Stimulated activated naive CD8-positive, alpha-beta T cell treated with anti-CD3 and anti-CD28 coated beads, Interleukin-15, Interleukin-2, amounts not matched to agents 100 U/mL and 50 U/mL, for 24 hours (primary cell): ENCODE data around the gene GPR32.
"Not testable (repeated sequence)": the region's sequence is repeated elsewhere in the genome, so short reads cannot be mapped to it uniquely, and the experiment has no call there.

Experiments used
- ATAC-seq: fragments of 150-1000 bp; cut with Tn5 transposase; one replicate; pipeline ENCODE4 v1.10.0; 2021
- DNase-seq: peaks from one replicate; pipeline ENCODE4 v3.0.0; 2021

The GPR32 gene

DNA sequence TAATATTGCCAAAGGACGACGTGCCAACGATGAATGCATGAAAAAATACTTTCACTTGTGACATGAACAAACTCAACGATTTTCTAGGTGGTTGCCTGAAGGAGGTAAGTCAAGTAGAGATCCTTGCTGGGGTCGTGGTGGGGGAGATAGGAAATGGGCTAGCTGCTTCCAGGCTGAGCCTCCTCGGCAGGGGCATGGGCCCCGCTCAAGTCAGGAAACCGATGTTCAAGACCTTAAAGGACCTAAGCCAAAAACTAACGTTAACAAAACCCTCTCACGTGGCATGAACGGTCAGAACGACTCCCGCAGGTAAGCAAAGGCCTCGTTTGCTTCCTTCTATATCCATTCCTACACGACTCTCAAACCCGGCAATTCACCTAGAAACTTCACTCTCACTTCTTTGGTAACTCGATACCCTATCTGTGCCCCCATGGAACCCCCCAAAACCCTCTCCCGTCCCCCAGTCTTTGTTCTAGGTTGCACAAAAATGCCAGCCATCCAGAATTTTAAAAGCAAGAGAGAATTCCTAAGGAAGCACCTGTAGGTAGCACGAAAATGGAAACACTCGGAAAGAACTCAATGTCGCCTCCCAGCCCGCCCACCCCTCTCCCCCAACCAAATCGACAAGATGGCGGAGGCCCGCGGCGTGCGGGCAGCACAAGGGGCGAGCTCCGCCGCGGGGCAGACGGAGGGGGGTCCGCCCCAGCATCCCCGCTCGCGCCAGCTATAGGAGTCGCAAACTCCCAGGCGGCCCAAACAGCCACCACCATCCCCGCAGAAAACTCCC, 33.6 kb downstream of the GPR32 start:
- DNase-seq (peak; percentile 58), ATAC-seq (no peak)

- ATAC-seq (peak; percentile 97), DNase-seq (peak; percentile 98)
Observed at GRCh38 chr19:50804420-50805272, 34.4 kb downstream of the GPR32 start.

DNA sequence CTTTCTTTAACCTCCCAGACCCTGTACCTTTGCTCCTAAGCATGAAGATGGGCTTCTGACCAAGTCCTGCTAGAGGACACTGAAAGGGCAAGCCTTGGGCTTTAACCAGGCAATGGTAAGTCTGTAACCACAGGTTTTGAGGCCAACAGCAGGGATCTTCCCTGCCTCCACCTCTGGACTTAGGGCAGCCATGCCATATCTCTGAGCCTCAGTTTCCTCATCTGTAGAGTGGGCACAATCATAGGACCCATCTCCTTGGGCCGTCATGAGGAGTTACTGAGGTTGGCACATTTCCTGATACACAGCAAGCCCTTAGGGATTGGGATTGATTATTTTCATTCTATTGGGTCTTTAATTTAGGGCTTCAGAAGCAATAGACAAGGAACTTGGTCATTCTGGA, 38.6 kb downstream of the GPR32 start:
- no peak for ATAC-seq
- no peak for DNase-seq

- not testable (repeated sequence) for ATAC-seq
Observed at GRCh38 chr19:50811622-50812238, 41.5 kb downstream of the GPR32 start.

DNA sequence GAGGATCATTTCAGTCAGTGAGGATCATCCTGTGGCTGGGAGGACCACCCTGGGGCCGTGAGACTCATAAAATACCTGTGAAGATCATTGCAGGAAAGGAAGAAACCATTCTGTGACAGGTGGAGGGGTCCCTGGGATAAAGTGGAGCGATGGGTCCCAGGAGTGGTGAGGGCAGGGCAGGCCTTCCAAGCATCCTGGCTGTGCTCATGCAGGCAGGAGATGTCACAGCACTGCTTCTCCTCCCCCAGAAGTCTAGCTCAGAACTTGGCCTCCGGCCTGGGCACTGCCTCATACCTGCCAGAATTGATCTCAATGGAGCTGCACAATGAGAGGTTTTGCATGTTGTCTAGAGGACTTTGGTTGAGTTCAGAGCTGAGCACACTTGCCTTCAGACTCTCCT, 42.2 kb downstream of the GPR32 start:
- no peak for ATAC-seq
- no peak for DNase-seq

More at GRCh38 chr19:50811622-50812238, 41.5 kb downstream of the GPR32 start:
- DNase-seq, result not testable (repeated sequence)

DNA sequence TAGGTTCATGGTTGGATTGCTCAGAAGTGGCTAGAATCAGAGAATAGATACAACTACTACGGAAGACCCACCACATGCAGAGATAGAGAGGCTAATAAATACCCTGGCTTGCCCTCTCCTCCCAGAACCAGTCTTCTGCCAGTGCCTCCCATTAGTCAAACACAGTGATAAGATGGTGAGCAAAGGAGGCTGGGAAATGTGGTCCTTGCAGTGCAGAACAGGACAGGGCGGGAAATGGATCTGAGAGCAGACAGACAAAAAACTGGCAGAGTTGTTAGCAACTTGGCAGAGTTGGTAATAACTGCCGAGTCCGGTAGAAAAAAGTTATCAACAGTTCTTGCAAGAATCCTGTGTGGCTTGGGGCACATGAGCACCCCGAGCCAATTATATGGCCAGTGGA, 44.6 kb downstream of the GPR32 start:
- no peak for ATAC-seq
- DNase-seq, result no peak

GRCh38 chr19:50815439-50815838, 45.2 kb downstream of the GPR32 start:
- DNase-seq, result no peak
- no peak for ATAC-seq

- ATAC-seq (peak; percentile 39), DNase-seq (peak; percentile 78)
Observed at GRCh38 chr19:50817941-50818858, 47.9 kb downstream of the GPR32 start.

DNA sequence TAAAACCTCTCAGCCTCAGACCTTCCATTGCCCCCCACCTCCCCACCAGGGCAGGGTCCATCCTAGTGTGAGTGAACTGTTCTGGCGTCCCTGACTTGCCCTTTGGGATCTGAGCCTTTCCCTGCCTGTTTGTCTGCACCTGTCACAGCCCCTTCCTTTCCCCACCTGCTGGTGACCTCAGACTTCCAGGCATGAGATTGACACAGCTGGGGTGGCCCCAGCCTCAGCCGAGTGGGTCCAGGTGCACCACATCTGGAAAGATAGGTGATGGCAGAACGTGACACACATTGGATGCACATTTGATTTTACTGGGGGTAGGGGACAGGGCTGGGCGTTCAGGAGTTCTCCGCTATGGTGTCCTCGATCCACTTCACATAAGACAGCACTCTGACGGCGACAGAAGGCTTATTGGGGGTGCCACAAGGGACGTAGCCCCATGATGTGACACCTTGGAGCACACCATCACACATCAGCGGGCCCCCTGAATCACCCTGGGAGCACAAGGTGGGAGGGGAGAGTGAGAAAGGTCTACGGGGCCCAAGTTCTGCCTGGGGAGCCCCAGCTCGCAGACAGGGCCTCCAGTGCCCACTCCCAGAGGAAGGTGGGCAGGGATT, 48.7 kb downstream of the GPR32 start:
- ATAC-seq, result no peak
- no peak for DNase-seq

DNA sequence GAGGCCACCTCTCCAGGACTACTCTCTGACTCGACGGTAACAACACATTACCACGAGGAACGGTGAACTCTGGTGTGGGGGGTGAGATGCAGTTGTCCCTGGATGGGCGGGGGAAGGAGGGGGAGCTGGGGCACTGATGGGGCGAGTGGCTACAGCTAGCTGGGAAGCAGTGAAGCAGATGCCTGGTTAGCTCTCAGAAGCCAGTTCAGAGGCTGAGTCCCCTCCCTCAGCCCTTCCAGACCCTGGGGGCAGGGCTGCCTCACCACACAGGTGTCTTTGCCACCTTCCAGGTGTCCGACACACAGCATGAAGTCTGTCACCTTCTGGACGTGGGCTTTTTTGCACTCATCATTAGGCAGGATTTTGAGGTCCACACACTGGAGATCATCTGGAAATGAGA, 49.4 kb downstream of the GPR32 start:
- no peak for ATAC-seq
- no peak for DNase-seq

DNA sequence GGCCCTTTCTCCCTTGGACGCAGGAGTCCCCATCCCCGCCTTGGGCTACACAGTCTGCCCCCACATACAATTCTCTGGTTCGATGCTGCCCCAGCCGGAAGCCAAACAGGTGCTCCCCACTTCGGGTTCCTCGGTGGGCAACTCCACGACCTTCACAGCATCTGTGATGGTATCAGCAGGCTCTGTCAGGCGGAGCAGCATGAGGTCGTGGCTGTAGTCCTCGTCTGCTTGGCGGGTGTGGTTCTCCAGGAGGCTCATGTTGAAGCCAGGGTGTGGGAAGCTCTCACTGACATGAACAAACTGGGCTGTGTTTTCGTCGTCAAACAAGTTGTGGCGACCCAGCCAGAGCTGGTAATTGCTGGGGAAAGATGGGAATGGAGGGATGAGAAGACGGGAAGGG, 49.8 kb downstream of the GPR32 start:
- no peak for ATAC-seq
- no peak for DNase-seq

GRCh38 chr19:50820549-50821247, 50.4 kb downstream of the GPR32 start:
- DNase-seq, result no peak

GRCh38 chr19:50821248-50821612, 51.0 kb downstream of the GPR32 start:
- ATAC-seq, result no peak
- DNase-seq, result no peak

More at GRCh38 chr19:50820549-50821247, 50.4 kb downstream of the GPR32 start:
- no peak for ATAC-seq
